Fibroblast of skin of left quadriceps (primary cell): ENCODE data around the gene MAP3K14.
A peak's percentile ranks its signal among the peaks of the same experiment; 100 is the strongest.
"Not testable (repeated sequence)": the region's sequence is repeated elsewhere in the genome, so short reads cannot be mapped to it uniquely, and the experiment has no call there.

Source experiments
- DNase-seq, 2 experiments: peaks; one replicate each; pipeline ENCODE4 v3.0.0-alpha.2; 2013; ENCODE audit warnings: low read depth in 2 of 2

The MAP3K14 gene

DNA sequence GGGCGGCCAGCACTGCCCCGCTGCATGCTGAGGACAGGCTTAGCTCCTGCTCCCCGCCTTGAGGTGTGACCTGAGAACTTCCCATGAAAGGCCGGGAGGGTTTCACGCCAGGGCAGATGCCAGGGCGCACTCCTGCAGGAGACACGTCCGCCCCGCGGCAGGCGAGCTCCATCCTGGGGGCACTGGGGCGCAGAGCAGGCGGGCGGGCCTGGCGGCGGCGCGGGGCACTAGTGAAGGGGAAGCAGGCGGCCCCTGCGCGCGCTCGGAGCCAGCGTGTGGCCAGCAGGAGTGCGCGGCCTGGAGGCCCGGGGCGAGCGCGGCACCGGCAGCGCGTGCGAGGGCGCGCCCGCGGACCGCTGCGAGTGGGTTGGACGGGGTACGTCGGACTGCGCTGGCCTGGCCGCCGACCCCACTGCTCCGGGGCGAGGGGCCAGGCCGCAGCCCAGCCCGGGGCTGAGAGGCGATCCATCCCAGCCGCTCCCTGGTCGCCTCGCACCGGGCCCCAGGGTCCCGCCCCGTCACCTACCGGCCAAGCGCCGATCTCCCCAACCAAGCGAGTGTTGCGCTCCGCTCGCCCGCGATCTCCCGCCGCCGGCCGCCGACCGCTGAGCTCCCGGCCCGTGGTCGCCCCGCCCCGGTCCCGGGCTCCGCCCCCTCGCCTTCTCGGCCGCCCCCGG is at the start of gene MAP3K14:
Gene MAP3K14, minus strand, starts transcription at position 587 of the 677 bp plus-strand sequence. CDS start 26,275 bp downstream, outside the sequence.
- DNase-seq: no peak

- no peak for DNase-seq
These were observed 49.2 kb upstream of the MAP3K14 start for GRCh38 chr17:45366049-45366448.

DNA sequence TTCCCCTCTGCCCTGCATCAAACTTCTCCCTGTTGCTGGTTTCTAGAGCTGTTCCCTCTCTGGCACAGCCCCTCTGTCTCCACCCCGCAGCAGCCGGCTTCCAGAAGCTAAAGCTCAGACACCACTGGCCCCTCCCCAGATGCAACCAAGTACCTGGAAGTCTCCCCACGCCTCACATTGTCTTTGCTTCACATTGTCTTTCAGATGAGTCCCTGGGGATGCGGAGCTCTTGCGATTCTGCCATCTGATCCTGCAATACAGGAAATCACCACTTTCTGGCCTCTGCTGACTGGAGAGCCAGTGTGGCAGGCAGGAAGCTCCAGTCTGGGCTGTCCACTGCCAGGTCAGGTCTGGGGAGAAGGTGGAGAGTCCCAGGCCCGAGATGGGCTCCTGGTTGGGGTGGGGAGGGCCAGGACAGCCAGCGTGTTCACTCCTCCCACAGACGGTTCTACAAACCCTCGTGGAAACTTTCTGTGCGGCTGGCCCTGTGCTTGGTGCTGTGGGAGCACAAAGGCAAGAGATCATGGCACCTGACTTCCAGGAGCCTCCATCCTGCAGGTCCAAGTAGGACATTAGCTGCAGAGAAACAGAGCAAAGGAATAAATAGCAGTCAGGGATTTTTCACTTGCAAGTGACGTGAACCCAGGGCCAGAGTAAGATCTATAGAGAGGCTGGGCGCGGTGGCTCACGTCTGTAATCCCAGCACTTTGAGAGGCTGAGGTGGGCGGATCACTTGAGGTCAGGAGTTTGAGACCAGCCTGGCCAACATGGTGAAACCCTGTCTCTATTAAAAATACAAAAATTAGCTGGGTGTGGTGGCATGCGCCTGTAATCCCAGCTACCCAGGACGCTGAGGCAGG is 47.9 kb upstream of the MAP3K14 start:
- DNase-seq: no peak

- no peak for DNase-seq
These were observed 46.7 kb upstream of the MAP3K14 start for GRCh38 chr17:45363498-45363897.

DNA sequence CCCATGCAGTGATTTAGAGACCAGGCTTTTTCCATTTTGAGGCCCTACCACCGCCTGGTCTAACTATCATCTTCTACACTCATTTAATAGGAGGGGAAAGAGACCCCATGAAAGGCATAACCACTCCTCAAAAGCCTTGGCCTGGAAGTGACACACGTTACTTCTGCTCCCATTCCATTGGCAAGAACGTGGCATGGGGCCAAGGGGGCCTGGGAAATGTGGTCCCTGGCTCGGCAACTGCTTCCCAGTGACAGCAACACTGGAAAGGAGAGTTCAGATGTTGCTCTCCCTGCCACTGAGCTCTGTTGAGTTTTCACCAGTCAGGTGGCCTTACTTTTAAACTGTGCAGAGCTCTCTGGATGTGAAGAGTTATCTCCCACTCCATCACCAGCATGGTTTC is 45.2 kb upstream of the MAP3K14 start:
- DNase-seq: no peak

- DNase-seq: no peak
These were observed 44.6 kb upstream of the MAP3K14 start for GRCh38 chr17:45361451-45361850.

DNA sequence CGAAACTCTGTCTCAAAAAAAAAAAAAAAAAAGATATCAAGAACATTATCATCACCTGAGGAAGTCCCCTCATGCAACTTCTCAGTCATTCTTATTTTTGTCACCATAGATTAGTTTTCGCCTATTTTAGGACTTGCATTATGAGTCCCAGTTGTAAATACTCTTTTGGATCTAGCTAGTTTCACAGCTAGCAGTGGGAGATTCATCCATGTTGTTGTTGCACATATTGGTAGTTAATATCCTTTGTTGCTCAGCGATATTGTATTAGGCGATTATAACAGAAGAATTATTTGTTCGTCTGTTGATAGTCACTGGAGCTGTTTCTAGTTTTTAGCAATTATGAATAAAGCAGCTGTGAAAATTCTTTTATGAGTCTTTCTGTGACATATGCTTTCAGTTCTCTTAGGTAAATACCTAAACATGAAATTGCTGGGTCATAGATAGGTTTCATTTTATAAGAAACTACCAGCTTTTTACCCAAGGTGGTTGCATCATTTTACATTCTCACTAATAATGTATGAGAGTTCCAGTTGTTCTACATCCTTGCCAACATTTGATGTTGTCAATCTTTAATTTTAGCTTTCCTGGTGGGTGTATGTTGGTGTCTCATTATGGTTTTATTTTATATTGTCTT is 40.7 kb upstream of the MAP3K14 start:
- no peak for DNase-seq

DNA sequence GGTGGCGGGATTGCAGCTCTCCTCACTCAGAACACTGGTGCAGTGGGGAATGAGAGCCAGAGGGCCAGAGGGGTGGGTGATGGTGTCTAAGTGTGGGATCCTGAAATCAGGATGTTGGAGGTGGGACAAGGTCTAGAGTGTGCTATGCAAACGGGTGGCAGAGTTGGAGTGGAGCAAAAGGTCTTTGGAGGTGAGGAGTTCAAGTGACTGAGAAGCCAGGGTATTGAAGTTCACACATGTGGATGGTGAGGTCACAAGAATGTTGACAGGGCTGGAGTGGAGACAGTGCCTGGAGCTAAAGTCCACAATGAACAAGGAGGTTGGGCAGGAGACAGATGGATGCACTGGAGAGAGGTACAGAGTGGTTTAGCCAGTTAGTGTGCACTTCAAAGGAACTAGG is 38.3 kb upstream of the MAP3K14 start:
- DNase-seq: no peak

GRCh38 chr17:45353043-45353442 is 36.2 kb upstream of the MAP3K14 start:
- DNase-seq: no peak

- DNase-seq: no peak
These were observed 35.0 kb upstream of the MAP3K14 start for GRCh38 chr17:45351831-45352230.

DNA sequence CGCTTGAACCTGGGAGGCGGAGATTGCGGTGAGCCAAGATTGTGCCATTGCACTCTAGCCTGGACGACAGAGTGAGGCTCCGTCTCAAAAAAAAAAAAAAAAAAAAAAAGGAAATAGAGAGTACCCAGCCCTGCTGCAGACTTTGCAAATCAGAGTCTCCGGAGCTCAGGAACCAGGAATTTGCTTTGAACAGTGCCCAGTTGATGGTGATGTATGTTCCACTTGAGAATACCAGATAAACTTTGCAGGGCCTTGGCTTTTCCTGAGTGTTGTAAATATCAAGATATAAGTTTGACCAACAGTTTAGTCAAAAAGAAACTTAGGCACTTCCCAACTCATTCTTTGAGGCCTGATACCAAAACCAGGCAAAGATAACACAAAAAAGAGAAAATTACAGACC is 30.6 kb upstream of the MAP3K14 start:
- DNase-seq: no peak

GRCh38 chr17:45346216-45347015 is 29.6 kb upstream of the MAP3K14 start:
- DNase-seq: no peak

GRCh38 chr17:45345554-45346215 is 28.9 kb upstream of the MAP3K14 start:
- peak; percentile 98 for DNase-seq

- no peak for DNase-seq
These were observed 28.4 kb upstream of the MAP3K14 start for GRCh38 chr17:45345246-45345553.

DNA sequence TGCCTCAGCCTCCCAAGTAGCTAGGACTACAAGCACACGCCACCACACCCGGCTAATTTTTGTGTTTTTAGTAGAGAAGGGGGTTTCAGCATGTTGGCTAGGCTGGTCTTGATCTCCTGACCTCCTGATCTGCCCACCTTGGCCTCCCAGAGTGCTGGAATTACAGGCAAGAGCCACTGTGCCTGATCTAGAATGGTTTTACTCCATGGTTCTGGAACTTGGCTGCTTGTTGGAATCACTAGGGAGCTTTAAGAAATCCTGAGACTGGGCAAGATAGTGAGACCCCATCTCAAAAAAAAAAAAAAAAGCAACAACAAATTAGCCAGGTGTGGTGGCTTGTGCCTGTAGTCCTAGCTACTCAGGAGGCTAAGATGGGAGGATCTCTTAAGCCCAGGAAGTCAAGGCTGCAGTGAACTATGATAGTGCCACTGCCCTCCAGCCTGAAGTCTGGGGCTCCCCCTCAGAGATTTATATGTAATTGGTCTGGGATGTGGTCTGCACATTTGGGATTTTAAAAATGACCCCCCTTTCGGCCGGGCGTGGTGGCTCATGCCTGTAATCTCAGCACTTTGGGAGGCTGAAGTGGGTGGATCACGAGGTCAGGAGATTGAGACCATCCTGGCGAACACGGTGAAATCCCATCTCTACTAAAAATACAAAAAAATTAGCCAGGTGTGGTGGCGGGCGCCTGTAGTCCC is 27.3 kb upstream of the MAP3K14 start:
- not testable (repeated sequence) for DNase-seq

GRCh38 chr17:45342871-45343526 is 26.2 kb upstream of the MAP3K14 start:
- DNase-seq: no peak

DNA sequence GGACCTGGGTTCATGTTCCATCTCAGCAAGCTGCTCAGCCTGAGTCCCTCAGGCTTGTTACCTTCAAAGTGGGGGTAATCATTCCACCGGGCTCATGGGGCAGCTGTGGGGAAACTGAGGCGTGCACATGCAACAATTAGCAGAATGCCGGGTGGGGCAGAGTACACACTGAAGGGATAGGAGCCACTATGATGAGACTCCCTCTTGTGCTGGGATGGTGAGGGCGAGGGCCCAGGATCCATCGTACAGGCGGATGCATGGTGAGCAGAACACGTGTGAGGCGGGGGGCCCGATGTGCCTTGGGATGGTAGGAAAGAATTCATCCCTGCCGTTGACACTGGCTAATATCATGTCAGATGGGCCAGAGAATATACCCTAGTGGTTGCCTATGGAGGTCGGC is 25.5 kb upstream of the MAP3K14 start:
- no peak for DNase-seq

GRCh38 chr17:45341533-45342158 is 24.8 kb upstream of the MAP3K14 start:
- peak; percentile 76 to 79 for DNase-seq

GRCh38 chr17:45339646-45340605 is 23.1 kb upstream of the MAP3K14 start:
- DNase-seq: no peak
